Subcutaneous adipose tissue (tissue), 4 donors: ENCODE data around the gene SULT1A2. TPM values are rescaled to one million over a fixed set of nuclear protein-coding genes. Genes with fewer than 3 reads are reported as not detected.

ENCODE experiments used
- total RNA-seq, 4 donors: library from RNA; depleted of rRNA; stranded (reverse); fragments of >200 nt; gene quantifications; one replicate each; pipeline ENCODE4 v1.1.0, GENCODE V29; 2016
- TF ChIP-seq, protein P1 (sequence below): fragments of 450-650 bp; IDR thresholded peaks from one replicate; pipeline ENCODE4 v1.5.1; 2016; ENCODE audit warnings: low read depth, mild to moderate bottlenecking, control low read depth, antibody characterized with exemption, moderate library complexity

Gene SULT1A2
- total RNA-seq, 4 donors from 2014 or later, result 0.88 to 1.4 (median 1.1) TPM; not detected in 1

DNA sequence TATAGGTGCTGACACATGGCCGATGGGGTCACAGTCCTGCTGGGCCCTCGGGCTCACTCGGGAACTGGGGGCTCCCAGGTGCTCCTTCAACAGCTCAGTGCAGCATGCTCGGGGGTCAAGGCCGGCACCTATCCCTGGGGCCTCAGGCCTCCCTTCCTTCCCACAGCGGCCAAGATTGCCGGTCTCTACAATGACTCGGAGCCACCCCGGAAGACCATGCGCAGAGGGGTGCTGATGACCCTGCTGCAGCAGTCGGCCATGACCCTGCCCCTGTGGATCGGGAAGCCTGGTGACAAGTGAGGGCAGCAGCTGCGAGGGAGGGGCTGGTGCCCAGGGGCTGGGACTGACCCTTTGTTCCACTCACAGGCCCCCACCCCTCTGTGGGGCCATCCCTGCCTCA is 6.9 kb downstream of the SULT1A2 start:
- TF ChIP-seq, protein P1, sequence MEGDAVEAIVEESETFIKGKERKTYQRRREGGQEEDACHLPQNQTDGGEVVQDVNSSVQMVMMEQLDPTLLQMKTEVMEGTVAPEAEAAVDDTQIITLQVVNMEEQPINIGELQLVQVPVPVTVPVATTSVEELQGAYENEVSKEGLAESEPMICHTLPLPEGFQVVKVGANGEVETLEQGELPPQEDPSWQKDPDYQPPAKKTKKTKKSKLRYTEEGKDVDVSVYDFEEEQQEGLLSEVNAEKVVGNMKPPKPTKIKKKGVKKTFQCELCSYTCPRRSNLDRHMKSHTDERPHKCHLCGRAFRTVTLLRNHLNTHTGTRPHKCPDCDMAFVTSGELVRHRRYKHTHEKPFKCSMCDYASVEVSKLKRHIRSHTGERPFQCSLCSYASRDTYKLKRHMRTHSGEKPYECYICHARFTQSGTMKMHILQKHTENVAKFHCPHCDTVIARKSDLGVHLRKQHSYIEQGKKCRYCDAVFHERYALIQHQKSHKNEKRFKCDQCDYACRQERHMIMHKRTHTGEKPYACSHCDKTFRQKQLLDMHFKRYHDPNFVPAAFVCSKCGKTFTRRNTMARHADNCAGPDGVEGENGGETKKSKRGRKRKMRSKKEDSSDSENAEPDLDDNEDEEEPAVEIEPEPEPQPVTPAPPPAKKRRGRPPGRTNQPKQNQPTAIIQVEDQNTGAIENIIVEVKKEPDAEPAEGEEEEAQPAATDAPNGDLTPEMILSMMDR, result no peak

DNA sequence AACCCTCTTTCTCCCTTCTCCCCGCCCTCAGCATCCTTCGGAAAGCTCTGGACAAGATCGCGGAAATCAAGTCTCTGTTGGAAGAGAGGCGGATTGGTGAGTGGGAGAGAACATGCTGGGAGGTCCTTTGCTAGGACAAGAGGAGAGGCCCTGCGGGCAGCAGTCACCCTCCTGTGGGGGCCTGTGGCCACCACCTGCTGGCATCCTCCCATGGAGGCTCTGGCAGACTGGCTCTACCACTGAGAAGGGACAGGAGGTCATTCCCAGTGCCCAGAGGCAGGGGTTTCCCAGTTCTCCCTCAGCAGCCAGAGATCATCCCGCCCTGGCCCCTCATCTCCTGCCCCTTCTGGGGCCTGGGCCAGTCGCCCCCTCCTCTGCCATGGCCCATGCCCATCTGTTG is 7.8 kb downstream of the SULT1A2 start:
- TF ChIP-seq, protein P1, result no peak

DNA sequence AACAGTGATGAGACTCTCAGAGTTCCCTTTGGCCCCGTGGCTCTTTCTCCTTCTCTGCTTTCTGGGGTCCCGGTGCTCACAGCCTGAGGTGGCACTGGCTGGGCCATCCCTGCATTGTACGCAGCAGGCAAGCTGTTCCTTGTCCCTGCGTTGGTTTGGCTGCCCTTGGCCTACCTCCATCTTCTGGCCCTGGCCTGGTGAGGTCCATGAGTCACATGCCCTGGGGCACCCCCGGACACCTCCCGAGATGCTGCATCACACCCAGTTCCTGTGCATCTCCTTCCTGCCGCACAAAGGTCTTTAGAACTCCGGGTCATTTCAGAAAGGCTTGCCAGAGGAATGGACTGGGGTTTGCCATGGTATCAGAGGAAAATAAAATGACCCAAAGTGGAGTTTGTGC is 9.5 kb downstream of the SULT1A2 start:
- TF ChIP-seq, protein P1, result no peak

DNA sequence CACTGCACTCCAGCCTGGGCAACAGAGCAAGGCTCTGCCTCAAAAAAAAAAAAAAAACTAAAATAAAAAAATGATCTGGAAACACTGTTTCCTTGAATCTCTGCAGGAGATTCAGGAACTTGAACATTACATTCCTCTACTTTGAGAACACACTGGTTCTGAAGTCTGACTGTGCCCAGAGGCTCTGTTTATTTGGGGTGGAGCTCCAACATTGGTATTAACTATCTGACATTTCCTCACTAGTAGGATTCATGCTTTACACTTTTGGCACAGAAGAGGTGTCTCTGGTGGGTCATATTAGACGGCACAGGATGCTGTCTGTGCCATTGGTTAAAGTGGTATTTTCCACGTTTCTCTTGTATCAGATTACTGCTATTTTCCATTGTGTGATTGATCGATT is 10.4 kb downstream of the SULT1A2 start:
- TF ChIP-seq, protein P1, result no peak

DNA sequence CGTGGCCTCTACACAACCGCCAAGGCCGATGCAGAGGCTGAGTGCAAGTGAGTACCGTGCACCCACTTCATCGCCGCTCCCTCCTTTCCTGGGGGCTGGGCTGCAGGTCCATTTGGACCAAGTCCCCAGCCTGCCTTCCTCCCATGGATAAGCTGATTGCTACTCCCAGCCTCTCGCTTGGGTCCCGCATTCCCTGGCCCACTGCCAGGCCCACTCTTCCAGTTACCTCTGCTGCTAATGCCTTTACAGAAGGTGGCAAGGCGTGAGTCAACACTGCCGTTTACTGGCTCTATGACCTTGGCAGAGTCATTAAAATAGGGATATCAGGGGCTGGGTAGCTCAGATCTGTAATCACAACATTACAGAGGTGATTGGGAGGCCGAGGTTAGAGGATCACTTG is 11.2 kb downstream of the SULT1A2 start:
- TF ChIP-seq, protein P1, result no peak

DNA sequence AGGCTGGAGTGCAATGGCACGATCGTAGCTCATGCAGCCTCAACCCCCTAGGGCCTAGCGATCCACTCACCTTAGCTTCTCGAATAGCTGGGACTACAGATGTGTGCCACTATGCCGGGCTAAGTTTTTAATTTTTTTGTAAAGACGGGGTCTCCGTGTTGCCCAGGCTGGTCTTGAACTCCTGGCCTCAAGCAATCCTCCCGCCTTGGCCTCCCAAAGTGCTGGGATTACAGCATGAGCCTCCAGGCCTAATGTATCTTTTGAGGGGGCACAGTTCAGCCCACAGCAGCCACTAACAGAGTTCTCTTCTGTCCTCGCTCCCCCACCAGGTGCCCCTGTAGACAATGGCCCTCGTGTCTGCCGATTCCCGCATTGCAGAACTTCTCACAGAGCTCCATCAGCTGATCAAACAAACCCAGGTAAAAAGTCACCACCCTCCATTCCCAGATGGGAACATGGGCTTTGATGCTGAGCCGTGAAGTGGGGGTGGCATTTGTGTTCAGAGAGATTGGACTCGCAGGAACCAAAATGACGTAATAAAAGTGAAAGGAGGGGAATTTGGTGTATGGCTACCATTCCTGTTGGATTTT is 16.0 kb downstream of the SULT1A2 start:
- TF ChIP-seq, protein P1, result no peak

DNA sequence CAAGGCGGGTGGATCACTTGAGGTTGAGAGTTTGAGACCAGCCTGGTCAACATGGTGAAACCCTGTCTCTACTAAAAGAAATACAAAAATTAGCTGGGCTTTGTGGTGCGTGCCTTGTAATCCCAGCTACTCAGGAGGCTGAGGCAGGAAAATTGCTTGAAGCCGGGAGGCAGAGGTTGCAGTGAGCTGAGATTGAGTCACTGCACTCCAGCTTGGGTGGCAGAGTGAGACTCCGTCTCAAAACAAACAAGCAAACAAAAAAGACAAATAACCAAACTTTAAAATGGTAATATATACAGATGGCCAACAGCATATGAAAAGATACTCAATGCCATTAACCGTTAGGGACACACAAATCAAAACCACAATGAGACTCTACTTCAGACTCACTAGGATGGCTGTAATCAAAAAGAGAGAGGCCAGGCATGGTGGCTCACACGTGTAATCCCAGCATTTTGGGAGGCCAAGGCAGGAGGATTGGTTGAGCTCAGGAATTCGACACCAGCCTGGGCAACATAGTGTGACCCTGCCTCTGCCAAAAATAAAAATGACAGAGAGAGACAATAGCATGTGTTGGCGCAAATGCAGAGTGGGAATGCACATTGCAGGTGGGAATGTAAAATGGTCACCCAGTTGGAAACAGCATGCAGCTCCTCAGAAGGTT is 21.3 kb downstream of the SULT1A2 start:
- TF ChIP-seq, protein P1, result no peak
